Measurements from ENCODE around the gene MAGOHB. TPM values are rescaled to one million over a fixed set of nuclear protein-coding genes. Genes with fewer than 3 reads are reported as not detected.
"Not testable (repeated sequence)": the region's sequence is repeated elsewhere in the genome, so short reads cannot be mapped to it uniquely, and the experiment has no call there.

The MAGOHB gene
- 11.9 TPM for total RNA-seq

GRCh38 chr12:10613349-10614055 is at the start of gene MAGOHB:
Gene MAGOHB, minus strand, starts transcription at chr12:10613609. Its CDS starts 77 bp downstream, at chr12:10613532.
- peak; percentile 97 for DNase-seq (ENCODE audit: low spot score)

- no peak for DNase-seq (ENCODE audit: low spot score)
Observed at GRCh38 chr12:10661338-10661737, 47.9 kb upstream of the MAGOHB start.

GRCh38 chr12:10654003-10654402 is 40.6 kb upstream of the MAGOHB start:
- DNase-seq (ENCODE audit: low spot score) = no peak

GRCh38 chr12:10652192-10652591 is 38.8 kb upstream of the MAGOHB start:
- DNase-seq (ENCODE audit: low spot score) = no peak

GRCh38 chr12:10646576-10646975 is 33.2 kb upstream of the MAGOHB start:
- DNase-seq (ENCODE audit: low spot score) = not testable (repeated sequence)

GRCh38 chr12:10645910-10646309 is 32.5 kb upstream of the MAGOHB start:
- no peak for DNase-seq (ENCODE audit: low spot score)

- DNase-seq (ENCODE audit: low spot score) = peak; percentile 35
Observed at GRCh38 chr12:10641735-10642500, 28.5 kb upstream of the MAGOHB start.

GRCh38 chr12:10638728-10639127 is 25.3 kb upstream of the MAGOHB start:
- DNase-seq (ENCODE audit: low spot score) = no peak

- DNase-seq (ENCODE audit: low spot score) = no peak
Observed at GRCh38 chr12:10636611-10637010, 23.2 kb upstream of the MAGOHB start.

GRCh38 chr12:10636124-10636523 is 22.7 kb upstream of the MAGOHB start:
- DNase-seq (ENCODE audit: low spot score) = no peak

GRCh38 chr12:10635306-10635705 is 21.9 kb upstream of the MAGOHB start:
- DNase-seq (ENCODE audit: low spot score) = no peak

GRCh38 chr12:10634427-10634826 is 21.0 kb upstream of the MAGOHB start:
- DNase-seq (ENCODE audit: low spot score) = no peak

- DNase-seq (ENCODE audit: low spot score) = no peak
Observed at GRCh38 chr12:10633541-10633940, 20.1 kb upstream of the MAGOHB start.

- DNase-seq (ENCODE audit: low spot score) = no peak
Observed at GRCh38 chr12:10632226-10632625, 18.8 kb upstream of the MAGOHB start.

- DNase-seq (ENCODE audit: low spot score) = no peak
Observed at GRCh38 chr12:10624605-10625004, 11.2 kb upstream of the MAGOHB start.

- no peak for DNase-seq (ENCODE audit: low spot score)
Observed at GRCh38 chr12:10623131-10623530, 9.7 kb upstream of the MAGOHB start.

- DNase-seq (ENCODE audit: low spot score) = no peak
Observed at GRCh38 chr12:10621278-10621677, 7.9 kb upstream of the MAGOHB start.

GRCh38 chr12:10620078-10620779 is 6.8 kb upstream of the MAGOHB start:
- no peak for DNase-seq (ENCODE audit: low spot score)

GRCh38 chr12:10618338-10618987 is 5.1 kb upstream of the MAGOHB start:
- no peak for DNase-seq (ENCODE audit: low spot score)

- DNase-seq (ENCODE audit: low spot score) = no peak
Observed at GRCh38 chr12:10617863-10618262, 4.5 kb upstream of the MAGOHB start.

GRCh38 chr12:10615532-10615931 is 2.1 kb upstream of the MAGOHB start:
- DNase-seq (ENCODE audit: low spot score) = no peak

GRCh38 chr12:10614056-10614370 is 604 bp upstream of the MAGOHB start:
- no peak for DNase-seq (ENCODE audit: low spot score)

All from mucosa of gallbladder (tissue), 1 donor.